ENCODE results near the gene MUC6. TPM values are rescaled to one million over a fixed set of nuclear protein-coding genes. Genes with fewer than 3 reads are reported as not detected.

MUC6 gene
- polyA plus RNA-seq, 1 of the 3 experiments (the other 2 are of a cell fraction) = not detected

- TF ChIP-seq, protein P1, sequence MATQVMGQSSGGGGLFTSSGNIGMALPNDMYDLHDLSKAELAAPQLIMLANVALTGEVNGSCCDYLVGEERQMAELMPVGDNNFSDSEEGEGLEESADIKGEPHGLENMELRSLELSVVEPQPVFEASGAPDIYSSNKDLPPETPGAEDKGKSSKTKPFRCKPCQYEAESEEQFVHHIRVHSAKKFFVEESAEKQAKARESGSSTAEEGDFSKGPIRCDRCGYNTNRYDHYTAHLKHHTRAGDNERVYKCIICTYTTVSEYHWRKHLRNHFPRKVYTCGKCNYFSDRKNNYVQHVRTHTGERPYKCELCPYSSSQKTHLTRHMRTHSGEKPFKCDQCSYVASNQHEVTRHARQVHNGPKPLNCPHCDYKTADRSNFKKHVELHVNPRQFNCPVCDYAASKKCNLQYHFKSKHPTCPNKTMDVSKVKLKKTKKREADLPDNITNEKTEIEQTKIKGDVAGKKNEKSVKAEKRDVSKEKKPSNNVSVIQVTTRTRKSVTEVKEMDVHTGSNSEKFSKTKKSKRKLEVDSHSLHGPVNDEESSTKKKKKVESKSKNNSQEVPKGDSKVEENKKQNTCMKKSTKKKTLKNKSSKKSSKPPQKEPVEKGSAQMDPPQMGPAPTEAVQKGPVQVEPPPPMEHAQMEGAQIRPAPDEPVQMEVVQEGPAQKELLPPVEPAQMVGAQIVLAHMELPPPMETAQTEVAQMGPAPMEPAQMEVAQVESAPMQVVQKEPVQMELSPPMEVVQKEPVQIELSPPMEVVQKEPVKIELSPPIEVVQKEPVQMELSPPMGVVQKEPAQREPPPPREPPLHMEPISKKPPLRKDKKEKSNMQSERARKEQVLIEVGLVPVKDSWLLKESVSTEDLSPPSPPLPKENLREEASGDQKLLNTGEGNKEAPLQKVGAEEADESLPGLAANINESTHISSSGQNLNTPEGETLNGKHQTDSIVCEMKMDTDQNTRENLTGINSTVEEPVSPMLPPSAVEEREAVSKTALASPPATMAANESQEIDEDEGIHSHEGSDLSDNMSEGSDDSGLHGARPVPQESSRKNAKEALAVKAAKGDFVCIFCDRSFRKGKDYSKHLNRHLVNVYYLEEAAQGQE (IDR thresholded peaks at IDR 0.05; ENCODE audit: low read depth, low read length) = no peak
- TF ChIP-seq TEAD4 (IDR thresholded peaks at IDR 0.05; ENCODE audit: borderline replicate concordance, insufficient read depth) (no peak), MEF2A (IDR thresholded peaks at IDR 0.05; ENCODE audit: borderline replicate concordance, low read depth) (no peak), USF2 (IDR thresholded peaks at IDR 0.05; ENCODE audit: borderline replicate concordance, low read depth, low read length) (no peak)
- TF ChIP-seq, protein P2, sequence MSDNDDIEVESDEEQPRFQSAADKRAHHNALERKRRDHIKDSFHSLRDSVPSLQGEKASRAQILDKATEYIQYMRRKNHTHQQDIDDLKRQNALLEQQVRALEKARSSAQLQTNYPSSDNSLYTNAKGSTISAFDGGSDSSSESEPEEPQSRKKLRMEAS (IDR thresholded peaks at IDR 0.05; ENCODE audit: low read depth) = no peak
These were observed 44.7 kb downstream of the MUC6 start (continued) for GRCh38 chr11:991711-992307.

DNA sequence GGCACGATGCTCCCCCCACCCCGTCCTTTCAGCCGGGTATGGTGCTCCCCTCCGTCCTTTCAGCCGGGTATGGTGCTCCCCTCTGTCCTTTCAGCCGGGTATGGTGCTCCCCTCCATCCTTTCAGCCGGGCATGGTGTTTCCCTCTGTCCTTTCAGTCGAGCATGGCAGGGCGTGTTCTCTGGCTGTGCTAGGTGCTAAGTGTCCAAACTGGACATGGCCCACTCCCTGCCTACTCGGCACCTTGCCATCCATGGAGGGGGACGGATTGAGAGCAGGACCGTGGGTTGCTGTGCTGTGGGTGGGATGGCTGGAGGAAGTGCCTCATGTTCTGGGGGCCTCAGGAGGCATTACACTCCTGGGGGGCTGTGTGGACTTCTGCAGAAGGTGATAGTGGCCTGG lies 45.5 kb downstream of the MUC6 start:
- Histone ChIP-seq H3K4me1 (ENCODE audit: control insufficient read depth in 1 of 2, insufficient read depth in 2 of 2, low read depth in 1 of 2, low read length in 1 of 2) (no peaks in the 10 kb centered on the region), H3K4me2 (no peak overlapping the region), H3K36me3 (replicated peaks in 1 of 2; ENCODE audit: control insufficient read depth in 1 of 2, insufficient read depth in 2 of 2, low read length in 1 of 2) (peaks cover 0 to 53% of the 10 kb centered on the region in 2 experiments), H3K9me2 (no peaks in the 10 kb centered on the region), H2AFZ (ENCODE audit: low read depth) (no peak overlapping the region), H4K20me1 (ENCODE audit: insufficient read depth) (no peaks in the 10 kb centered on the region), H3F3A (replicated peaks; ENCODE audit: insufficient read depth) (no peaks in the 10 kb centered on the region), H3K27ac (ENCODE audit: low read depth in 2 of 2, low read length in 1 of 2) (no peak overlapping the region), H3K4me3 (ENCODE audit: low read depth in 2 of 2, low read length in 1 of 2) (no peak overlapping the region), H3K9ac (no peak overlapping the region), H3K27me3 (ENCODE audit: insufficient read depth) (no peaks in the 10 kb centered on the region), H3K79me2 (ENCODE audit: insufficient read depth) (0 out of 2 replicates have a peak, but pooled peaks cover 2% of the 10 kb centered on the region), H3K9me3 (no peaks in the 10 kb centered on the region)
- no peak for TF ChIP-seq JUND (IDR thresholded peaks at IDR 0.05)
- TF ChIP-seq, protein P3, sequence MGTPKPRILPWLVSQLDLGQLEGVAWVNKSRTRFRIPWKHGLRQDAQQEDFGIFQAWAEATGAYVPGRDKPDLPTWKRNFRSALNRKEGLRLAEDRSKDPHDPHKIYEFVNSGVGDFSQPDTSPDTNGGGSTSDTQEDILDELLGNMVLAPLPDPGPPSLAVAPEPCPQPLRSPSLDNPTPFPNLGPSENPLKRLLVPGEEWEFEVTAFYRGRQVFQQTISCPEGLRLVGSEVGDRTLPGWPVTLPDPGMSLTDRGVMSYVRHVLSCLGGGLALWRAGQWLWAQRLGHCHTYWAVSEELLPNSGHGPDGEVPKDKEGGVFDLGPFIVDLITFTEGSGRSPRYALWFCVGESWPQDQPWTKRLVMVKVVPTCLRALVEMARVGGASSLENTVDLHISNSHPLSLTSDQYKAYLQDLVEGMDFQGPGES (IDR thresholded peaks at IDR 0.05; ENCODE audit: low read depth, low read length) = no peak
- no peak for TF ChIP-seq NFIC (IDR thresholded peaks at IDR 0.05; ENCODE audit: borderline replicate concordance)
- TF ChIP-seq, protein P2 (IDR thresholded peaks at IDR 0.05; ENCODE audit: low read depth) = no peak
- TF ChIP-seq GATA2 (CRISPR knock-in tag; IDR thresholded peaks at IDR 0.05) = no peak
- TF ChIP-seq, protein P1 (IDR thresholded peaks at IDR 0.05; ENCODE audit: low read depth, low read length) = no peak
- TF ChIP-seq CHD2 (IDR thresholded peaks at IDR 0.05; ENCODE audit: low read length, partially characterized antibody) = no peak
- no peak for TF ChIP-seq MEF2A (IDR thresholded peaks at IDR 0.05; ENCODE audit: borderline replicate concordance, low read depth)
- TF ChIP-seq FOXM1 (IDR thresholded peaks at IDR 0.05; ENCODE audit: low read depth) = no peak
- no peak for TF ChIP-seq SIN3A (IDR thresholded peaks at IDR 0.05; ENCODE audit: borderline replicate concordance, low read depth, low read length)
- TF ChIP-seq RFX5 (IDR thresholded peaks at IDR 0.05; ENCODE audit: low read length) = no peak
- TF ChIP-seq MXI1 (IDR thresholded peaks at IDR 0.05; ENCODE audit: low read depth, low read length) = no peak
- no peak for TF ChIP-seq EP300 (IDR thresholded peaks at IDR 0.05; ENCODE audit: borderline replicate concordance in 1 of 2, low read depth in 1 of 2, low read length in 1 of 2)
- no peak for TF ChIP-seq RAD21 (IDR thresholded peaks at IDR 0.05; ENCODE audit: low read length)
- TF ChIP-seq SMC3 (IDR thresholded peaks at IDR 0.05; ENCODE audit: low read depth, low read length) = no peak
- no peak for TF ChIP-seq RXRA (IDR thresholded peaks at IDR 0.05; ENCODE audit: borderline replicate concordance, low read depth)
- TF ChIP-seq ELF1 (IDR thresholded peaks at IDR 0.05) = no peak
- no peak for TF ChIP-seq FOXJ3 (CRISPR knock-in tag; IDR thresholded peaks at IDR 0.05)
- ChIA-PET POLR2A (no interaction called here), CTCF (no interaction called here)
- WGBS (ENCODE audit: low lambda C conversion rate) = 88% methylated on average over 12 of the region's 12 CpGs
- no peak for DNase-seq

All from SK-N-SH (cell line).